GM19099 (cell line): ENCODE results near the gene PSMG1.

Experiments
- POLR2A ChIP-seq: IDR thresholded peaks from 3 replicates; pipeline ENCODE4 v1.6.1; 2011; ENCODE audit warnings: low read depth; ENCODE audit not compliant: insufficient read length; ENCODE audit errors: extremely low read depth

Gene PSMG1

DNA sequence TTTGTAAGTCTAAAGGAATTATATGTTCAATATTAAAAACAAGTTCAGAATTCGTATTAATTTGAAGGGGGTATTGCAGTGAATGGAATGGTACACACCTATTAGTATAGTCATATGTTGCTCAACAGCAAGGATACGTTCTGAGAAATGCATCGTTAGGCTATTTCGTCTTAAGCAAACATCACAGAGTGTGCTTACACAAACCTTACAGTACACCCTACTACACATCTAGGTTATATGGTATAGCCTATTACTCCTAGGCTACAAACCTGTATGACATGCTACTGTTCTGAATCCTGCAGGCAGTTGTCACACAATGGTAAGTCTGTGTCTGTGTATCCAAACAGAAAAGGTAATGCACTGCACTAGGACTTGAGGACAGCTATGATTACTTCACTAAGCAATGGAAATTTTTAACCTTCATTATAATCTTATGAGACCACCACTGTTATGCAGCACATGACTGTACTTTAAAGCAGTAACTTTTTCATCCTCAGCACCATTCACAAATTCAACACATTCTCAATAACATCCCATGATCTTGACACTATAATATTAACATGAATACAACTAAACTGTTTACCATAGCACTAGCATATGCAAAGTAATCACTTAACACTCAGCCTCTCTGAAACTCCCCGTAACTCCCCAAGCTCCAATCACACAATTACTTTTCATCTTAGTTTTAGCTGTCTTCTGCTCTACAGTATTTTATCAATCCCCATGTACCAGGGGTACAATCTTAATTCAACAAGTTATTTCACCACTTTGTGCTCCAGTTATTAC, 14.4 kb upstream of the PSMG1 start:
- no peak for TF ChIP-seq POLR2A

GRCh38 chr21:39196838-39197237, 13.6 kb upstream of the PSMG1 start:
- TF ChIP-seq POLR2A = no peak

DNA sequence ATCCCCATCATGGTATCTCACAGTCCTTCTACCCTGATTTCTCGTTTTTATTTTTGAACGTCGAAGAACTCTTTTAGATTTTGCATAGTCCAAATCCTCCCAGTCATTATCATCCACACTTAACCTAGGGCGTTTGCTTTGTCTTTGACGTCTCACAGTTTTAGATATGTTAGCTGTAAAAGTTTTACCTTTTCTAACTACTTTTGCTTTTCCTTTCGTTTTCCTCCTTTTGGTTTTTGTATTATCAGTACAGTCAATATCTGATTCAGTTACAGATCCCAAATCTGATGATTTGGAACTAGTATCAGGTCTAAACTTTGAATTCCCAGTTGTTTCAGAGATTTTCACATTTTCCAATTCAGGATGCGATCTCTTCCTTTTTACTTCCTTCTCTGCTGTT, 13.1 kb upstream of the PSMG1 start:
- TF ChIP-seq POLR2A = no peak

DNA sequence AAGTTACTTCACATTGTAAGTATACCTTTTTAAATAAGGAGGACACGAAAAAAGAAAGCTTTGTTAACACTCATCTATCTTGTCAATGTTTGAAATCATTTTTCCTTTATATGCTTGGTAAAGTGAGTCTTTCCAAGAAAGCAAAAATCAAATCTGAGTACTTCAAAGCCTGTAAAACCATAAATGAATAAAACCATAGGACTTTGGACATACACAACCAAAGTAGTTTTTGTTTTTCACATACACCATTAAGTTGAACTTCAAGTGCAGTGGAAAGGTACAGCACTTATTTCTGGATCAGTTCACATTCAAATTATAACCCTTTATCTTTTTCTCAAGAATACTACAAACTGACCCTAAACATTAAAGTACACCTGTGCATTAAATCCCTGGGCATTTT, 10.1 kb upstream of the PSMG1 start:
- no peak for TF ChIP-seq POLR2A

DNA sequence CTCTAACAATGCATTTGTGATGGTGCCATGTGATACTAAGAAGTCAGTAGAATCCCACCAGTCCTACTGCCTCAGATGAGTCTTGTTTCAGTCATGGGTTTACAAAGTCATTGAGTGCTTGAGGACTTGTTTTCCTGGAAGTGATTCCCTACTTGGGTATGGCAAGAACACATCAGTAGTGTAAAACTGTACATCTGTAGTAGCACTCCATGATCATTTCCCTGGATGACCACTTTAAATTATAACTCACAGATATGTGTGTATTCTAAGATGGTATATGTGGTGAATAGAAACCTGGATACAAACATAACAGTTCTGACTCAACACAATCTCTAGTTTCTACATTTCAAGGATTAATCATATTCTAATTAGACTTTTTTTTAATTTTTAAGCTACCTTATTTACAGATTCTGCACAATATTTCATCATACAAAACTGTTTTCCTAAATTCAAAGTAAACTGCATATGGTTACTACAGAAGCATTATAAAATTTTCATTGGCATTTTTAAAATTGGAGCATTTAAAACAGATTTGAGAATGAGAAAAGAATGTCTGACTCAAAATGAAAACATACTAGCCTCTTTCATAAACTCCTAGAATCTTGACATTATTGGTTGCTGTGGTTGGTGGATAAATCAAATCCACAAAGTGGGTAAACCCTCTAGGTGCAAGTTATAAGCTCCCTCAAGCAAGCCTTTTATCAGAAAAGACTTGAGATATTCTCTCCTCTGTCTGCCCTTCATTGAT, 6.8 kb upstream of the PSMG1 start:
- TF ChIP-seq POLR2A = no peak

GRCh38 chr21:39188521-39189139, 5.4 kb upstream of the PSMG1 start:
- no peak for TF ChIP-seq POLR2A

GRCh38 chr21:39187141-39187540, 3.9 kb upstream of the PSMG1 start:
- no peak for TF ChIP-seq POLR2A

GRCh38 chr21:39186676-39187075, 3.4 kb upstream of the PSMG1 start:
- no peak for TF ChIP-seq POLR2A

GRCh38 chr21:39185157-39185556, 1.9 kb upstream of the PSMG1 start:
- no peak for TF ChIP-seq POLR2A

DNA sequence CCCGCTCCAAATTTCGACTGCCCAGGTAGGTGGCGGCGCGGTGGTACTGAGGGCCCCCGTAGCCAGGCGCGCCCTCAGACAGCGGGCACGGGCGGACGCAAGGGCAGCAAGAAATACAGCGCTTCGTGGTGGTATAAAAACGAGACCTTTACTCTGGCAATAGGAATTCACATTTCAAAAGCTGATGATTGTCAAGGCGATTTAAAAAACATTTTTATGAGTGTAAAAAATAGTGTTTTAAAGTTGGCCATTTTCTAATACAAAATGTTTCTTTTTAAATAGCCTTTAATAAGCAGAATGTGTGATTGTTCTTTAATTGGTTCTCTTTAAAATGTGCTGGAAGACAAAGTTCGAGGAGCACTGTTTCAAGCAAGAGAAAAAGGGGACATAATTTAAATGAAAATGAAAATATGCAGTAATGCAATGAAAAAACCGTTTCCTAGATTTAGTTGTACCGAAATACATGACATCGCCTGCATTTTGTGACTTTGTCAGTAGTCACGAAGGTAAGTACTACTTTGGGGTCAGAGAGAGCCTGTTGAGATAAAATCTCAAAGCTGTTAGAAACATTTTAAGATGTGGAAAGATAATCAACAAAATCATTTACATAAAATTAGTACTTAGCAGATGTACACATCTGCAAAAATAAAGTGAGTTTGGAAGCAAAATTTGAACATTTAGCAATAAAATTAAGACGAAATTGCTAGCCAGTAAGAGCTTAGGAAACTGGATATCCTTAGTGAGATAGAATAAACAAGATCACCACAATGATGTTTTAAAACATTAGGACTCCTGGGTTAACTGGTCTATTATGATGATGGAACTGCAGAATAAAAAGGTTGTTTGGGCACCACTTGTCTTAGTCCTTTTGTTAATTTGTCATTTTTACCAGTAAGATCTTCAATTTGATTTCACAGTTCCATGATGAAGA, 1.1 kb upstream of the PSMG1 start:
- TF ChIP-seq POLR2A = no peak

GRCh38 chr21:39182484-39183271, 573 bp downstream of the PSMG1 start:
- TF ChIP-seq POLR2A = no peak

DNA sequence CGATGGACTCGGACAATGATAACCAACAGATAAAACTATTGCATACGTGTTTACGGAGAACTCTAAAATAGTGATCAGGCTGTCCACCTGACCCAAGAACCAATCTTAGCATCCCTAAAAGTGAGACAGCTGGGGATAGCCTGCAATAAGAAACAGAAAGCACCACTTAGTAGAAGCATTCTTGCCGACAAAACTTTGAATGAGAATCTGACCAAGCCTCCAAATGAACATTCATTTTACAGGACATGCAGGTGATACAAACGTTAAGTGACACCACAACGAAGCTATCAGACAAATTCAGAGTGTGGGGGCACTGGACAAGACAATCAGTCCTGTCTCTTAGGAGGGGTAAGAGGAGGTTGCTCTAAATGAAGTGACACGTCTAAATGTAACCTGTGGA, 1.2 kb downstream of the PSMG1 start:
- no peak for TF ChIP-seq POLR2A

DNA sequence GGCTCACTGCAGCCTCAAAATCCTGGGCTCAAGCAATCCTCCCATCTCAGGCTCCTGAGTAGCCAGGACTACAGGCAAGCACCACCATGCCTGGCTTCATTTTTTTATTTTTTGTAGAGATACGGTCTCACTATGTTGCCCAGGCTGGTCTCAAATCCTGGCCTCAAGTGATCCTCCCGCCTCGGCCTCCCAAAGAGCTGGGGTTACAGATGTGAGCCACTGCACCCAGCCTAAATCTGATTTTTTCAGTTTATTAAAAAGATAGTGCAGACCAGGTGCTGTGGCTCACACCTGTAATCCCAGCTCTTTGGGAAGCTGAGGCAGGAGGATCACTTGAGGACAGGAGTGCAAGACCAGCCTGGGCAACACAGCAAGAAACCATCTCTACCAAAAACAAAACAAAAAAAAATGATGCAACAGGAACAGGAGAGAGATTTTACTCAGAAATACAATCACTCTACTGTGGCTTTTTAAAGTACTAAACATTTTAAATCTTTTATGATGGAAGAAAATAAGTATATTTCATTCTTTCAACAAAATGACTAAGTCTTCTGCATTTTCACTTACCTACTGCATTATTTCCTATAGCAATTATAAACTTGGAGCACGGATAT, 1.9 kb downstream of the PSMG1 start:
- no peak for TF ChIP-seq POLR2A
